Right ventricle myocardium superior (tissue), 1 donor: ENCODE results near the gene CDH7. TPM values are rescaled to one million over a fixed set of nuclear protein-coding genes. Genes with fewer than 3 reads are reported as not detected.

Experiments
- ATAC-seq: fragments of 200-7000 bp; cut with Tn5 transposase; one replicate; pipeline ENCODE4 v1.9.1; 2020; ENCODE audit warnings: mild to moderate bottlenecking; ENCODE audit not compliant: poor library complexity
- DNase-seq: peaks from one replicate; pipeline ENCODE4 v3.0.0-alpha.2; 2020
- intact Hi-C: fragments of 100-400 bp; cut with DNase I; formaldehyde crosslinking; loops from one replicate; pipeline ENCODE4 v1.11.2; 2022
- total RNA-seq: library from RNA; stranded (reverse); fragmentation: NEBNext Ultra II Directional; extraction: Animal tissue kit (Norgen Biotek cat#: 25700); gene quantifications from one replicate; pipeline ENCODE4 v1.2.1, GENCODE V29; 2021
- donor health status: DM: no; HTN: yes; CAD: no; lungs with severe emphysema.

Gene CDH7
- total RNA-seq, 1 donor from 2014 or later, result not detected

DNA sequence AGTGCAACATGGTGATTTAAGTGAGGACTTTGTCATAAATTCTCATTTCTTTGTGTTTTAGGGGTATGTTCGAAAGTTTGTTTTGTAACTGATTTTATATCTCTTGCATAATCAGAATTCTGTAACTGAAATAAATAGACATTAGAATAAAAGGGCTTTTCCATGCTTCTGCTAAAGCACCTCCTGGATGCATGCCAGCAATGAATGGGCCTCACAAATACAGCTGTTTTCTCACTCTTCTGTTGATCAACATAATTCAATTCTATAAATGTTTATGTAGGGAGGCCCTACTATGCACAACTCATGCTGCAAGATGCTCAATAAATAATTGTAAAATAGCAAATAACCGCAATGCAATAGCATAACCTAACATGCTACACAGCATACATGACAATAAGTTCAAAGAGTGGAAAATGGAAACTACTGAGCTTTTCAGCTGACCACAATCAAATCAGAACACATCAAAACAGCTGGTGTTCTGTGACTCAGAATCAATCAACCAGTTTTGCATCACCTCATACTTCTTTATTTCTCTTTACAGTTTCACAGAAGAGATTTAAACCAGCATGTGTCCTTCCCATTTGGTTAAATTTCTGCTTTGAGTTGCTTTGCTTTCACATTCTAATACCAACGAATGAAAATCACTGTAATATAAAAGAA, 11.0 kb downstream of the CDH7 start:
- no peak for ATAC-seq
- no peak for DNase-seq
- intact Hi-C loops, result no loop called here

DNA sequence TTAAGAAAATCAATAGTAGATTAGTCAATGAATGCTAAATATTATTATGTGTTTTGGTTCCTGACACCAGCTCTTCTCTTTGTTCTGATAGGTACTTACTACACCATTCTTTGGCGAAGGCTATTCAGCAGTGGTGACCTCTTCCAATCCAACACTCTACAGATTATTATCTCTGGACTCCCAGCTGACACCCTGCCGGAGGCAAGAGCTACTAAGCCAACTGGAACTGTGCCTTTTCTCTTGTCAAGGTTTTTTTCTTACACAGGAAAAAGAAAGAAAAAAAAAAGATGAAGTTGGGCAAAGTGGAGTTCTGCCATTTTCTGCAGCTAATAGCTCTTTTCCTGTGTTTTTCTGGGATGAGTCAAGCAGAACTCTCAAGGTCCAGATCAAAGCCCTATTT, 11.7 kb downstream of the CDH7 start:
- intact Hi-C loops, result no loop called here

GRCh38 chr18:65767406-65767805, 16.6 kb downstream of the CDH7 start:
- no peak for ATAC-seq
- intact Hi-C loops, result no loop called here

More for the DNA sequence above, 11.7 kb downstream of the CDH7 start:
- ATAC-seq (no peak), DNase-seq (no peak)

DNA sequence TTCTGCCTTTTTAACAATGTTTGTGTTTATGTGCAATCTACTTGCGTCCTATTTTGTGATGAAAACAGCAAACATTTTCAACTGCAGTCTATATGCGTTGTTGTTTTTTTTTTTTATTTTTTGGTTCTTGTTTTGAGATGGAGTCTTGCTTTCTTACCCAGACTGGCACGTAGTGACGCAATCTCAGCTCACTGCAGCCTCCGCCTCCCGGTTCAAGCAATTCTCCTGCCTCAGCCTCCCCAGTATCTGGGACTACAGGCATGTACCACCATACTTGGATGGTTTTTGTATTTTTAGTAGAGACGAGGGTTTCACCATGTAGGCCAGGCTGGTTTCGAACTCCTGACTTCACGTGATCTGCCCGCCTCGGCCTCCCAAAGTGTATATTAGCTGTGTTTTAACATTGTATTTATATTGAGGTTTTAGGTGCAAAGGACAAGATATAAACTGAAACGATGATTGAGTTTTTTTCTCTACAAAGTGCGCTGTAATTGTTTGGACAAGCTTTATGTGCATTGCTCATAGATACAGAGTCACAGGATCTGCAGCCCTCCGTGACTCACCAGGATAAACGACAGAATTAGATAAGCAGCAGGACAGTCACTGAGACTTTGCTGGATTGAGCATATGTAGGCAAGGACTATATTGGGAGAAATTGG, 17.4 kb downstream of the CDH7 start:
- intact Hi-C loops, result no loop called here
- no peak for ATAC-seq
- no peak for DNase-seq

More at GRCh38 chr18:65767406-65767805, 16.6 kb downstream of the CDH7 start:
- no peak for DNase-seq

GRCh38 chr18:65769652-65770051, 18.8 kb downstream of the CDH7 start:
- DNase-seq, result no peak
- intact Hi-C loops, result no loop called here
- ATAC-seq, result no peak

GRCh38 chr18:65786474-65786873, 35.7 kb downstream of the CDH7 start:
- intact Hi-C loops, result no loop called here
- ATAC-seq, result no peak
- DNase-seq, result no peak

DNA sequence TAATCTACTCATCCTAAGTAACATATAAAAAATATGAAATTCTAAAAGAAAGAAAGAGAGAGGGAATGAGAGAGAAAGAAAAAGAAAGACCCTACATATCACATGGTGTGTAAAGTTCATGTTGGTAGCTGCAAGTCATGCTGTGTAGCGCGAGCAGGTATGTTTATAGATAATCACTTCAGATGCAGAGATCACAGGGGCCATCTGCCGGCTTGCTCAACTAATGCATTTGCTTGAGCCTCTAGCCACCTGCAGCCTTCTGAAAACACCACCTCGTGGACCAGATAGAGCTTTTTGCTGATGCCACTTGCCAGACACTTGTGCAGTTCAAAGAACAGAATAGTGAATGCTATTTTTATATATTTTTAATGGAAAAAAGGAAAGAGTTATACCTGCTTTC, 37.6 kb downstream of the CDH7 start:
- intact Hi-C loops, result no loop called here
- DNase-seq (no peak), ATAC-seq (no peak)

GRCh38 chr18:65790604-65791003, 39.8 kb downstream of the CDH7 start:
- intact Hi-C loops, result no loop called here
- ATAC-seq, result no peak
- no peak for DNase-seq

DNA sequence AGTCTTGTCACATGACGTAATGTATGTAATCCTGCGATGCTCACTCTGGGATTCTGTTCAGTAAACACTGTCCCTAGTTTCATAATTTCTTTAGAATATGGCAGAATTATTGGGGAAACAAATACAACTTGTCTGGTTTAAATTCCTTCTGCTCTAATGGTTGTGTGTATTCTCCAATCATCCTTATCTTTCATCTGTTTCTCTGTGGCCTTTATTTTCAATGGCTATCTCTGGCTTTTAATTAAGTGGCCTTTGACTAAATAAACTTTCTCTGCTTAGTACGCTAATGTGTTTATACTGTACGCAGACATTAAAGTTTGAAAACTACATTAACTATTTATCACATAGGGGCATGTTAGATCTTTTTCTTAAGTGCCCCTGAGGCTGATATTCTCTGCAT, 40.9 kb downstream of the CDH7 start:
- ATAC-seq, result no peak
- DNase-seq, result no peak
- intact Hi-C loops, result no loop called here

GRCh38 chr18:65792456-65793074, 41.8 kb downstream of the CDH7 start:
- DNase-seq (no peak), ATAC-seq (no peak)
- intact Hi-C loops, result no loop called here

- intact Hi-C loops, result no loop called here
- ATAC-seq, result no peak
These were observed 57.9 kb downstream of the CDH7 start for GRCh38 chr18:65808759-65809158.

DNA sequence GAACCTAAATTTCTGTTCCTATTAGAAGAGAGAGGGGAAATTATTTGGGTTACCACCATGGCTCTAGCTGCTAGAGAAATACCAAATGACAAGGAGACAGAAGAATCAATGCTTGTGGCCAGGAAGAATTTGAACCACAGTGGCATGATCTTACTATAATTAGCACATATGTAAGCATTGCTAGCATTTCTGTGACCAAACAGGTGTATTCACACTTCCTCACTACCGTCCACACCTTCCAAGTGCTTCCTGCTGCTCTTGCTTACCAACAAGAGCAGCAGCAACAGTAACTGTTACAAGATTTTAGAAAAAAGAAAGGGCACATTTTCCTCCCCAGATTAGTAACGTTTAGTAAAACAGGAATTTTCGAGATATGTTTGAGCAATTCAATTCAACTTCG, 60.5 kb downstream of the CDH7 start:
- ATAC-seq (no peak), DNase-seq (no peak)
- intact Hi-C loops, result no loop called here

More at GRCh38 chr18:65808759-65809158, 57.9 kb downstream of the CDH7 start:
- no peak for DNase-seq

GRCh38 chr18:65815506-65815905, 64.7 kb downstream of the CDH7 start:
- DNase-seq (no peak), ATAC-seq (no peak)
- intact Hi-C loops, result no loop called here

GRCh38 chr18:65817178-65817577, 66.4 kb downstream of the CDH7 start:
- no peak for DNase-seq
- no peak for ATAC-seq
- intact Hi-C loops, result no loop called here

DNA sequence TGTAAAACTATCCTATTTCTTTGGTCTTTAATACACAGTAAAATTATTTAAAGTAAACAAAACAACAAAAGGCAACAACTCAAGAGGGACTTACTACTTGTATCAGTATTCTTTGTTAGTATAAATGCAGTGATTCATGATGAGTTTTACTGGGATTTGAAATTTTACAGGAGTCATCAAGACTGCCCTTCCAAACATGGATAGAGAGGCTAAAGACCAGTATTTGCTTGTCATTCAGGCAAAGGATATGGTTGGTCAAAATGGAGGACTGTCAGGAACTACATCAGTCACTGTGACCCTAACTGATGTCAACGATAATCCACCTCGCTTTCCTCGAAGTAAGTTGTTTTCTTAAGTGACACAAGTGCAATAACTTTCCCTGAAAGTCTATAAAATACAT, 71.1 kb downstream of the CDH7 start:
- ATAC-seq (no peak), DNase-seq (no peak)
- intact Hi-C loops, result no loop called here

DNA sequence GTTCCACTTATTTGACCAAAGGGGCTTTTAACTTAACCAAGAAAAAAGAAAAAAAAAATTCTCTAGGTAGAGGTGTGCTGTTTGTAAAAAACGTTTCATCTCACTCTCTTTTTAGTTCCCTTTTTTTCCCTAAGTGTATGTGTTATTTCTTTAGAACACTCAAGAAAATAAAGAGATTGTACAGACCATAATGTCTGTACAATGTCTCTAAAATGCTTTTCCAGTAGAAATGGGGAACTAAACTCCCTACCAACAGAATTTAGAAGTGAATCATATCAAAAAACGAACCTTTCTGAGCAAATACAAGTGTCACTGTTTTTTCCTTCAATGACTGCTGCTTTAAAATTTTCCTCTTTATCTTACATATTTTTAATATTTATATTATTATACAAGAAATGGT, 72.0 kb downstream of the CDH7 start:
- ATAC-seq, result no peak
- intact Hi-C loops, result no loop called here
- DNase-seq, result no peak

DNA sequence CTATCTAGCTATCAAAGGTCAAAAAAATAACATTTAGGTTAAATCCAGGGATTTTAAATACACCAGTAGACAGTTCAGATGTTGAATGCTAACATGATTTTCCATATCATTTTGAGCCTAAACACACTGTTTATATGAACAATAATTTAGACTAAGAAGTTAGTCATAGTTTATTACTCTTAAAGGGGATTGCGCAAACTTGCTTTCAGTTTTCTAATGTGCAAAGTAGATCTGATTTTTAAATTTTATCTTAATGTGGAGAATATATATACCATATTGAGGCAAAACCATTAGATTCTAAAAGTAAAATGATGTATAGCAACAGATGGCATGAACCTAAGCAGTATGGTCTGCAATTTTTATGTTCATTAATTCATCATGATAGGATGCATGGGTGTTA, 76.6 kb downstream of the CDH7 start:
- DNase-seq (no peak), ATAC-seq (no peak)
- intact Hi-C loops, result no loop called here

- intact Hi-C loops, result no loop called here
- DNase-seq (no peak), ATAC-seq (no peak)
These were observed 85.1 kb downstream of the CDH7 start for GRCh38 chr18:65835881-65836280.

GRCh38 chr18:65846107-65846506, 95.3 kb downstream of the CDH7 start:
- DNase-seq (no peak), ATAC-seq (no peak)
- intact Hi-C loops, result no loop called here

- ATAC-seq (no peak), DNase-seq (no peak)
These were observed 101.5 kb downstream of the CDH7 start for GRCh38 chr18:65852273-65852672.

More at GRCh38 chr18:65852273-65852672, 101.5 kb downstream of the CDH7 start:
- intact Hi-C loops, result no loop called here
